OCI-LY1 (cell line): ENCODE measurements around the gene ANAPC13.

Experiments used
- EZH2 ChIP-seq: fragments of 200-600 bp; sonication (generic), shearing (Covaris generic); IDR thresholded peaks from 2 replicates; pipeline ENCODE4 v1.8.0; 2017; ENCODE audit warnings: borderline replicate concordance, mixed run types, mild to moderate bottlenecking, antibody characterized with exemption, low read length, moderate library complexity, mixed read lengths
- TF ChIP-seq, protein P1 (sequence below): fragments of 200-600 bp; sonication (generic), shearing (Covaris generic); IDR thresholded peaks from 2 replicates; pipeline ENCODE4 v1.5.1; 2017; ENCODE audit warnings: mild to moderate bottlenecking, antibody characterized with exemption, low read length, moderate library complexity, mixed read lengths

DNA sequence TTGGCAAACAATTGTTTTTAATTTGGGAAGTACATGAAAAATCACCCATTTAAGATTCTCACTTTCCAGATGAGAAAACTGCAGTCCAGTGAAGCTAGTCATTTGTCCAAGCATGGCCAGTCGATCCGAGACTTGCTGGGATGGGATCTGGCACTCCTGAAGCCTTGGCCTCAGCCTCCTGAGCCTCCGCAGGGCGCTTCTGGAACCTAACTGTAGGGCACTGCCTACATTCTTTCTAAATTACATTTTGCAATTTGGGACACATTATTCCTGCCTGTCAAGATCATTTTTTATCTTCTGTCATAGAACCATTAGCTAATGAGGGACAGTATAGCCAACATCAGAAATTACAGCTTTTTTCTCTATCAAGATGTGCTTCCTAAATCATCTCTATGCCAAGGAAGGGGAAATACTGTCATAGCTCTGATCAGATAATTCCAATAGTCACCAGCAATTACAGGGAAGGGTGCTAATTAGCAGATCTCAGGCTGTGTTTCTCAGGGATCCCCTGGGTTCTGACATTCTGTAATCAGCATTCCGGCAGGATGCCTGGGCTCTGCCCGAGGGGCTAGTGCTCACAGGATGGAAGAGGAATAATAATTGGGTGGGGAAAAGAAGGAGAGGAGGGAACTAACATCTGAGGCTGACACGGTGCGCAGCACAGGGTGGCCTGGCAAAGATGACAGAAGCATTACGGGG lies 28.3 kb downstream of the ANAPC13 start:
- TF ChIP-seq, protein P1, sequence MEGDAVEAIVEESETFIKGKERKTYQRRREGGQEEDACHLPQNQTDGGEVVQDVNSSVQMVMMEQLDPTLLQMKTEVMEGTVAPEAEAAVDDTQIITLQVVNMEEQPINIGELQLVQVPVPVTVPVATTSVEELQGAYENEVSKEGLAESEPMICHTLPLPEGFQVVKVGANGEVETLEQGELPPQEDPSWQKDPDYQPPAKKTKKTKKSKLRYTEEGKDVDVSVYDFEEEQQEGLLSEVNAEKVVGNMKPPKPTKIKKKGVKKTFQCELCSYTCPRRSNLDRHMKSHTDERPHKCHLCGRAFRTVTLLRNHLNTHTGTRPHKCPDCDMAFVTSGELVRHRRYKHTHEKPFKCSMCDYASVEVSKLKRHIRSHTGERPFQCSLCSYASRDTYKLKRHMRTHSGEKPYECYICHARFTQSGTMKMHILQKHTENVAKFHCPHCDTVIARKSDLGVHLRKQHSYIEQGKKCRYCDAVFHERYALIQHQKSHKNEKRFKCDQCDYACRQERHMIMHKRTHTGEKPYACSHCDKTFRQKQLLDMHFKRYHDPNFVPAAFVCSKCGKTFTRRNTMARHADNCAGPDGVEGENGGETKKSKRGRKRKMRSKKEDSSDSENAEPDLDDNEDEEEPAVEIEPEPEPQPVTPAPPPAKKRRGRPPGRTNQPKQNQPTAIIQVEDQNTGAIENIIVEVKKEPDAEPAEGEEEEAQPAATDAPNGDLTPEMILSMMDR = no peak
- TF ChIP-seq EZH2 = no peak
